22Rv1 (cell line): ENCODE results near the gene ELF3.

Experiments used
- H3K27ac ChIP-seq: fragments of 450-650 bp; 2 replicates; pipeline ENCODE4 v1.5.1; 2017
- CTCF ChIP-seq: fragments of 450-650 bp; IDR thresholded peaks from 2 replicates; pipeline ENCODE4 v1.5.1; 2017; ENCODE audit warnings: mild to moderate bottlenecking
- ZFX ChIP-seq: fragments of 450-650 bp; IDR thresholded peaks from 2 replicates; pipeline ENCODE4 v1.6.1; 2017; ENCODE audit warnings: antibody characterized with exemption, borderline replicate concordance

Gene ELF3

GRCh38 chr1:202038688-202039346 is 28.4 kb downstream of the ELF3 start:
- no peak for TF ChIP-seq CTCF
- no peak for TF ChIP-seq ZFX

GRCh38 chr1:202045705-202046104 is 35.3 kb downstream of the ELF3 start:
- peak overlapping the region; percentile 61 for H3K27ac ChIP-seq
- TF ChIP-seq CTCF (no peak), ZFX (no peak)

More at GRCh38 chr1:202038688-202039346, 28.4 kb downstream of the ELF3 start:
- H3K27ac ChIP-seq, result no peak overlapping the region

GRCh38 chr1:202046227-202046626 is 35.8 kb downstream of the ELF3 start:
- TF ChIP-seq ZFX, result no peak
- TF ChIP-seq CTCF, result no peak
- peak overlapping the region; percentile 61 for H3K27ac ChIP-seq

- H3K27ac ChIP-seq, result peak overlapping the region; percentile 61
- TF ChIP-seq CTCF (no peak), ZFX (no peak)
Measured at GRCh38 chr1:202046748-202047708, 36.6 kb downstream of the ELF3 start.

GRCh38 chr1:202047977-202048376 is 37.6 kb downstream of the ELF3 start:
- no peak for TF ChIP-seq ZFX
- no peak for TF ChIP-seq CTCF

GRCh38 chr1:202049129-202049528 is 38.7 kb downstream of the ELF3 start:
- TF ChIP-seq ZFX (no peak), CTCF (no peak)
- H3K27ac ChIP-seq, result no peak overlapping the region

More at GRCh38 chr1:202047977-202048376, 37.6 kb downstream of the ELF3 start:
- peak overlapping the region; percentile 61; the same call in 1 of the 2 replicates for H3K27ac ChIP-seq
